Natural killer cell (primary cell): ENCODE measurements around the gene SLAIN2. TPM values are rescaled to one million over a fixed set of nuclear protein-coding genes. Genes with fewer than 3 reads are reported as not detected.

Experiments
- ATAC-seq, 3 donors: fragments of 150-1000 bp in 2 of 3; fragments of 200-7000 bp in 1 of 3; cut with Tn5 transposase; 1 replicate in 1 of 3; 2 replicates in 2 of 3; pipeline ENCODE4 v1.10.0; 2021; ENCODE audit warnings: mild to moderate bottlenecking in 2 of 3, moderate library complexity in 2 of 3
- DNase-seq, 2 donors: peaks; one replicate each; pipeline versions ENCODE4 v3.0.0 to v3.0.0-alpha.2; 2013 to 2021; ENCODE audit warnings: mixed read lengths in 1 of 2
- H3K27ac ChIP-seq: one replicate; pipeline ENCODE4 v1.5.1; 2013; ENCODE audit warnings: mild to moderate bottlenecking, low read length
- H3K27me3 ChIP-seq: one replicate; pipeline ENCODE4 v1.6.1; 2013; ENCODE audit warnings: low read length; ENCODE audit not compliant: control insufficient read depth, insufficient read depth
- H3K36me3 ChIP-seq: one replicate; pipeline ENCODE4 v1.6.1; 2013; ENCODE audit warnings: low read length; ENCODE audit not compliant: control insufficient read depth, insufficient read depth
- H3K4me1 ChIP-seq: one replicate; pipeline ENCODE4 v1.6.1; 2013; ENCODE audit warnings: low read length; ENCODE audit not compliant: control insufficient read depth, insufficient read depth
- H3K4me3 ChIP-seq: one replicate; pipeline ENCODE4 v1.5.1; 2013; ENCODE audit warnings: low read length
- H3K9me3 ChIP-seq: one replicate; pipeline ENCODE4 v1.6.1; 2013; ENCODE audit warnings: low read length; ENCODE audit not compliant: control insufficient read depth, insufficient read depth
- H3K27ac Mint-ChIP-seq, 2 donors: one replicate each; pipeline ENCODE4 v1.8.0; 2022; ENCODE audit warnings: mild to moderate bottlenecking in 2 of 2, mixed read lengths in 2 of 2, moderate library complexity in 1 of 2
- H3K27me3 Mint-ChIP-seq, 2 donors: one replicate each; pipeline ENCODE4 v1.8.0; 2022; ENCODE audit warnings: low read depth in 2 of 2, mixed read lengths in 2 of 2
- H3K36me3 Mint-ChIP-seq: one replicate; pipeline ENCODE4 v1.8.0; 2022; ENCODE audit warnings: mixed read lengths
- H3K4me1 Mint-ChIP-seq, 2 donors: one replicate each; pipeline ENCODE4 v1.8.0; 2022; ENCODE audit warnings: mixed read lengths in 2 of 2
- H3K4me3 Mint-ChIP-seq: one replicate; pipeline ENCODE4 v1.8.0; 2022; ENCODE audit warnings: mild to moderate bottlenecking, moderate library complexity, mixed read lengths
- H3K9me3 Mint-ChIP-seq, 2 donors: one replicate each; pipeline ENCODE4 v1.8.0; 2022; ENCODE audit warnings: mixed read lengths in 2 of 2
- WGBS: methylation state at CpG from one replicate; pipeline ENCODE4 v1.1.7; 2013; ENCODE audit warnings: missing lambda C conversion rate; ENCODE audit not compliant: insufficient coverage; 5-methylcytosine and 5-hydroxymethylcytosine counted together
- intact Hi-C: fragments of 100-400 bp; cut with micrococcal nuclease; formaldehyde crosslinking; loops from one replicate; pipeline ENCODE4 v1.14.2; 2022
- total RNA-seq, 4 donors: library from RNA; stranded (reverse); fragments of 120-200 nt in 1 of 4; gene quantifications; one replicate each; pipeline versions ENCODE4 v1.2.3 to v1.2.4, GENCODE V29; 2013 to 2022
- TF ChIP-seq, protein P1 (sequence below): fragments of 200-600 bp; IDR thresholded peaks from one replicate; pipeline ENCODE4 v1.8.0; 2022; ENCODE audit warnings: antibody characterized with exemption

Gene SLAIN2
- total RNA-seq, 3 donors from 2014 or later (not counting 1 experiment from before 2014, with no cell fraction given): 76.9 to 103 (median 98.5) TPM

DNA sequence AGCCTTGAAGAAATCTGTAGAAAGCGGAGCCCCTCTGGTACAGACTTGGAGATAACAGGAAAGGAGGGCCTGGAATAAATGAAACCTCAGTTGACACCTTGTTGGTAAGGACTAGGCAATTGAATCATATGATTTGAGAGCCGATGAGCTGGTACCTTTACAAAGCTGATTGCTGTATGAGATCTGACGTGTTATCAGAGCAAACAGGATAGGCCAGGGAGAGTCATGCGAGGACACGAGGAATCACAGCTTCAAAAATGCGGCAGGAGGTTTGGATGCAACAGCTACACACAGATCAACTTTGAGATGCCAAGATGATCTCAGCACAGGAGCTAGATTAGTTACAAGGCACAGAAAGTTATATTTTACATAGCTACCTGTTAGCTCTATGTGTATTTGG is 134.4 kb downstream of the SLAIN2 start:
- H3K4me1 Mint-ChIP-seq: peaks cover 0 to 7% of the 10 kb centered on the region in 2 donors
- H3K27ac Mint-ChIP-seq: no peak overlapping the region
- H3K4me3 Mint-ChIP-seq: no peak overlapping the region
- H3K27me3 ChIP-seq: peaks cover 2% of the 10 kb centered on the region
- intact Hi-C loops: no loop called here
- H3K36me3 Mint-ChIP-seq: no peaks in the 10 kb centered on the region
- DNase-seq (no peak), ATAC-seq (no peak)
- no peak overlapping the region for H3K4me3 ChIP-seq
- H3K9me3 ChIP-seq: no peaks in the 10 kb centered on the region
- no peaks in the 10 kb centered on the region for H3K9me3 Mint-ChIP-seq
- TF ChIP-seq, protein P1, sequence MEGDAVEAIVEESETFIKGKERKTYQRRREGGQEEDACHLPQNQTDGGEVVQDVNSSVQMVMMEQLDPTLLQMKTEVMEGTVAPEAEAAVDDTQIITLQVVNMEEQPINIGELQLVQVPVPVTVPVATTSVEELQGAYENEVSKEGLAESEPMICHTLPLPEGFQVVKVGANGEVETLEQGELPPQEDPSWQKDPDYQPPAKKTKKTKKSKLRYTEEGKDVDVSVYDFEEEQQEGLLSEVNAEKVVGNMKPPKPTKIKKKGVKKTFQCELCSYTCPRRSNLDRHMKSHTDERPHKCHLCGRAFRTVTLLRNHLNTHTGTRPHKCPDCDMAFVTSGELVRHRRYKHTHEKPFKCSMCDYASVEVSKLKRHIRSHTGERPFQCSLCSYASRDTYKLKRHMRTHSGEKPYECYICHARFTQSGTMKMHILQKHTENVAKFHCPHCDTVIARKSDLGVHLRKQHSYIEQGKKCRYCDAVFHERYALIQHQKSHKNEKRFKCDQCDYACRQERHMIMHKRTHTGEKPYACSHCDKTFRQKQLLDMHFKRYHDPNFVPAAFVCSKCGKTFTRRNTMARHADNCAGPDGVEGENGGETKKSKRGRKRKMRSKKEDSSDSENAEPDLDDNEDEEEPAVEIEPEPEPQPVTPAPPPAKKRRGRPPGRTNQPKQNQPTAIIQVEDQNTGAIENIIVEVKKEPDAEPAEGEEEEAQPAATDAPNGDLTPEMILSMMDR: no peak
- H3K36me3 ChIP-seq: no peaks in the 10 kb centered on the region
- H3K27me3 Mint-ChIP-seq: peaks cover 16 to 25% of the 10 kb centered on the region in 2 donors
- WGBS: 97% methylated on average over 6 of the region's 6 CpGs
- H3K27ac ChIP-seq: no peak overlapping the region
- no peaks in the 10 kb centered on the region for H3K4me1 ChIP-seq

Other genes with a start within 250 kb of the SLAIN2 start
- gene TXK, start 207.3 kb upstream of the SLAIN2 start, total RNA-seq: 100 to 1,000 TPM; 197 to 338 (median 225) TPM
- 1 to 10 TPM; 4.0 to 7.4 (median 4.7) TPM for gene TEC, start 71.7 kb upstream of the SLAIN2 start, total RNA-seq
- gene SLC10A4, start 141.8 kb downstream of the SLAIN2 start, total RNA-seq: under 1 TPM in 1 of 3 donors, not detected in 2; 0.19 TPM
- gene ZAR1, start 148.7 kb downstream of the SLAIN2 start, total RNA-seq: not detected